Activated effector memory CD4-positive, alpha-beta T cell treated with Interleukin-2 at 50 U/mL for 16 hours (primary cell): ENCODE measurements around the gene SEC14L3.

Source experiments
- DNase-seq: peaks from one replicate; pipeline ENCODE4 v3.0.0-alpha.2; 2020

SEC14L3 gene

DNA sequence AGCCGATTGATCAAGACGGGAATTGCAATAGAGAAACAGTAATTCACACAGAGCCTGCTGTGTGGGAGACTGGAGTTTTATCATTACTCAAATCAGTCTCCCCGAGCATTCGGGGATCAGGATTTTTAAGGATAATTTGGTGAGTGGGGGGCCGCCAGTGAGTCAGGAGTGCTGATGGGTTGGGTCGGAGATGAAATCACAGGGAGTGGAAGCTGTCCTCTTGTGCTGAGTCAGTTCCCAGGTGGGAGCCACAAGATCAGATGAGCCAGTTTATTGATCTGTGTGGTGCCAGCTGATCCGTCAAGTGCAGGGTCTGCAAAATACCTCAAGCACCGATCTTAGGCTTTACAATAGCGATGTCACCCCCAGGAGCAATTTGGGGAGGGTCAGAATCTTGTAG, 30.7 kb downstream of the SEC14L3 start:
- DNase-seq: no peak

DNA sequence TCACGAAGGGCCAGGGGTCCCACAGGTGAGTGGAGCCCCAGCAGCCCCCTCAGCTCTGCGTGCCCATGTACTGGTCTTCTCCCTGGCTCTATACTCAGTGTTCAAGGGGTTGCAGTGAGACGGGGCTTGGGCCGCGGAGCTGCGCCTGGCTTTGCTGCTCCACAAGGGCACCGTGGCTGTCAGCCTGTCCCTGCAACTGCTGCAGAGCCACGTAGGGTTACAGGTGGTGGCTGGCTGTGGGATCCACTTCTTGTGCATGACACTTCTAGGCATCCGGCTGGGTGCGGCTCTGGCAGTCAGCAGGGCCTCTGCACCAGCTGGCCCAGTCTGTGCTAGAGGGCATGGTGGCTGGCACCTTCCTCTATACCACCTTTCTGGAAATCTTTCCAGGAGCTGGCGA, 32.0 kb downstream of the SEC14L3 start:
- no peak for DNase-seq

DNA sequence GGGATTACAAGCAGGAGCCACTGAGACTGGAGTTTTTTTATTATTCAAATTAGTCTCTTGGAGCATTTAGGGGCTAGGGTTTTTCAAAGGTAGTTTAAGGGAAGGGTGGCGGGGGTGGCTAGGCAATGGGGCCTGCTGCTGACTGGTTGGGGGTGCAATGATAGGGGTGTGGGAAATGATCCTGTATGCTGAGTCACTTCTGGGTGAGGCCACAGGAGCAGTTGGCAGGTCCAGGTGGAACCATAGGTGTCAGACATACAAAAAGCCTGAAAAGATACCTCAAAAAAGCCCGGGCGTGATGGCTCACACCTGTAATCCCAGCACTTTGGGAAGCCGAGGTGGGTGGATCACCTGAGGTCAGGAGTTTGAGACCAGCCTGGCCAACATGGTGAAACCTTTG, 32.6 kb downstream of the SEC14L3 start:
- no peak for DNase-seq

DNA sequence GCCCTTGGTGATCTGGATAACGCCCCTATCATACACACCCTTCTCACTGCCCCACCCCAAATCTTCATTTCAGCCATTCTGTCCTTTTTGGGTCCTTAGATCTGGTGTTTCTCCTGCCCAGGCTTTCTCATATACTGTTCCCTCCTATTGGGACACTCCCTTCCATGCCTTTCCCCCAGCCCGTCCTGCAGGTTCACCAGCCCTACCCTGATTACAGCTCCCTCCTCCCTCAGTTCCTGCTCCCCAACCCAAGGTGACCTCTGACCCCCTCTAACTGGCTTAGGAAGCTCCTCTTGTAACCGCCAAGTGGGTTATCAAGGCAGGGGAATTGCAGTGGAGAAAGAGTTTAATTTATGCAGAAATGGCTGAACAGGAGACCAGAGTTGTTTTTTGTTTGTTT, 33.3 kb downstream of the SEC14L3 start:
- DNase-seq: no peak

DNA sequence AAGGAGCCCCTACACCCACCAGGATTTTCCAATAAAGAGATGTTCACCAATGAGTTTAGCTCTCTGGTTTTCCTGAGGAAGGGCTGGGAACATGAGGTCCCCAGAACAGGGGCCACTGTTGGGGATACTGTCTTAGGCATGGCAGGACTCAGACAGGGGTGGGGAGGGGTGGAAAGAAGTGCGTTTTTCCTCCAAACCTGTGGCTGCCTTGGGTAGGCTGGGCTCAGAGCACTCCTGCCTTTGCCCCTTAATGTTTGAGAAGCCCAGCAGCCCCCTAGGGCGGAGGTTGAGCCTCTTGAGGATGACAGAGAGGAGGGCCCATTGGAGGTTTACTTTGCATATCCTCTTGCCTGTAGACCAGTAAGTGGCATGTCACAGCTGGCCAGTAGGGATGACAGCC, 35.6 kb downstream of the SEC14L3 start:
- no peak for DNase-seq

DNA sequence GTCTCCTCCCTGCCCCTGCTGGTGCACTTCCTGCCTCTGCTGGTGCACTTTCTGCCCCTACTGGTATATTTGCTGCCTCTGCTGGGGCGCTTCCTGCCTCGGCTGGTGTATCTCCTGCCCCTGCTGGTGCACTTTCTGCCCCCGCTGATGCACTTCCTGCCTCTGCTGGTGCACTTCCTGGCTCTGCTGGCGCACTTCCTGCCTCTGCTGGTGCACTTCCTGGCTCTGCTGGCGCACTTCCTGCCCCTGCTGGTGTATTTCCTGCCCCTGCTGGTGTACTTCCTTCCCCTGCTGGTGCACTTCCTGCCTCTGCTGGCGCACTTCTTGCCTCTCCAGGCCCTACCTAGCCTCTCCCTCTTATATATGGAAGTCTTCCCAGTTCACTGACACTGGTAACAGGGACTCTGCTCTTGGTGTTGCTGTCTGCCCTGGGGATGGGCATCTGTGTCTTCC, 36.1 kb downstream of the SEC14L3 start:
- peak; percentile 75 for DNase-seq

DNA sequence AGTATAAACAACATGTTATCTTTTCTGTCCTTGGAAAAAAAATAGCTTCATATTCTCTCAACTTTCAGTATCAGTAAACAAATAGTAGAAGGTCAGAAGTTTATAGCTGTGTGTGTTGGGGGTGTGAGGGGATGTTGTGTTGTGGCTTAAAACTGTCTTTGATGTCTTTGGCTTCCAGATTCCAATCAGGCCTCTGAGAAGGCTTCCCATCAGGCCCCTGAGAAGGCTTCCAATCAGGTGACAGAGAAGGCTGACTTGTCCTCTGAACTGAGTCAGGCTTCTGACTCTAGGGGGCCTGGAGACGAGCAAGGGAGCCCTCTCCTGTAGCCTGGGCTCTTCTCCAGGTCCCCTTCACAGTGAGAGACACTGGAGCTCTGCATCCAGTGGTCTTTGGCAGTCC, 37.0 kb downstream of the SEC14L3 start:
- DNase-seq: no peak

DNA sequence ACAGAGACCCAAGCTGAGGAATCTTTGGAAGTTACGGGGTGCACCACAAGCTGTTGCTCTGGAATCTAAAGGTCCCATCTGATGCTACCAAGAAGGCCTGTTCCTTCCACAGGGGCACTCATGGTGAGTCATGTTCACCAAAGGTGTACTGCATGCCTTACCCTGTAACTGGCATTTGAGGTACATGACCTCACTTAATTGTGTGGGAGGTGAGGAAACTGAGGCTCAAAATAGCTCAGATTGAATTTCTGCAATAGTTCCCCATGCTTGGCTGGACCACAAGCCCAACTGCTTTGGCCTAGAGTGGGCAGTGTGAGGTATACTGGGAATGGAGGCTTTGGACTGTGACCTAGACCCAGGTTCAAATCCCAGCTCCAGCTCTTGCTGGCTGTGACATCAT, 38.0 kb downstream of the SEC14L3 start:
- no peak for DNase-seq

DNA sequence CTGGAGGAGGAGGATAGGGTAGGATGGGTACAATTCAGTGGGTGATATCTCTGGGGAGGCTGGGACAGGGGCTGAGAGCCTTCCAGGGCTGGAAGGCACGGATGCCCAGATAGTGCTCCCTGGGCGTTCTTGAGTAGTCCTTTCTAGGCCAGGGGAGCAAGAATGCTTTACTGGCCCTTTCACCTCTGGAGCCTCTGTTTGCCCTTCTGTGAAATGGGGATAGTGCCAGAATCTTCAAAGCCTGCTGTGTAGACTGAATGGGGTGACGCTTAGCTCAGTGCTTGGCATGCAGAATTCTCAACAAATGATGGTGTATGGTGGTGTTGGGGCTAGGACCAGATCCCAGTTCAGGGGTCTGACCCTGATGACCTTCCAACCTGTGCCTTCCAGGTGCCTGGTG, 38.6 kb downstream of the SEC14L3 start:
- no peak for DNase-seq

DNA sequence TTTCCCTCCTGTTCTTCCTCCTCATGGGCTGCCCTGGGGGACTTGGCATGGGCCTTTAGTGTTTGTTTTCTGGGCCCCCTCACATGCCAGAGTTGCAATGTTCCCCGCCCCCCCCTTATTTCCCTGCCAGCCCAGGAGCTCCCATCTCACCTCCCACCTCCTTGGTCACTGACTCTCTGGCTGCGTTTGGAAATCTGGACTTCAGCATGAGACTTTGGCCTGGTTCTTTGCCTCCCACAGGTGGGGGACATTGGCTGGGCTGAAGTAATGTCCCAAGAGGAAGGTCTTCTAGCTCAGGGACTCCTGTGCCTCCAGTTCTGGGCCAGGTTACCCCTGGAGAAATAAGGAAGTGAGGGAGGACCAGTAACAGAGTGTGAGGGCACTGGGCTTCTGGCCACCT, 39.3 kb downstream of the SEC14L3 start:
- DNase-seq: no peak

DNA sequence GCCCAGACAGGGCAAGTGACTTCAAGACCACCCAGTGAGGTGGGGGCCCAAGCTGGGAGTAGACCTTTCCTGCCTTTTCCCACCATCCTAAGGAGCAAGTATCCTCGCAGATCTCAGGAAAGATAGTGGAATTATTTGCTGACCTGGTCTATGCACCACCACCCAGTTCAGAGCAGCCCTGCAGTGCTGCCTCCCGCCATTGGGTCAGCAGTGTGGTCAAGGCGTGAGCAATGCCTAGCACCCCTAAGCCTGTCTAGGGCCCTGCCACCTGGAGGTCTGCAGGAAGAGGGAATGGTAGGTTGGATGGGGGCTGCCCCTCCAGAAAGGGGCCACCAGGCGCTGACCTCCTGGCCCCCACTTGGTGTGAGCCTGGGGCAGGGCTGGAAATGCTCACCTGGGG, 39.7 kb downstream of the SEC14L3 start:
- no peak for DNase-seq

DNA sequence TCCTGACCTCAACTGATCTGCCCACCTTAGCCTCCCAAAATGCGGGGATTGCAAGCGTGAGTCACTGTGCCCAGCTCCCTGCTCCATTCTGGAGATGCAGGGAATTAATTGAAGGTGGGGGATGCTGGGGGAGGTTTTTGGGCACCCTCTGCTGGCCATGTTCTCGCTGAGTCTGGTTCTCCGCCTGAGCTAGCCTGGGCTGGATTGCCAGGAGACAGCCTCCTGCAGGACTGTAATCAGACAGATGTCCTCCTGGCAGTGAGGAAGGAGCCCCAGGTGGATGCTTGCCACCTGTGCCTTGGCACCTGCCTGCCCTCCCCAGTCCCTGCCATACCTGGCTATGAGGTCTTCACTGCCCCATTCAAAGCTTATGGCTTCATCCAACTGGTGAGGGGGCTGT, 40.9 kb downstream of the SEC14L3 start:
- DNase-seq: no peak

DNA sequence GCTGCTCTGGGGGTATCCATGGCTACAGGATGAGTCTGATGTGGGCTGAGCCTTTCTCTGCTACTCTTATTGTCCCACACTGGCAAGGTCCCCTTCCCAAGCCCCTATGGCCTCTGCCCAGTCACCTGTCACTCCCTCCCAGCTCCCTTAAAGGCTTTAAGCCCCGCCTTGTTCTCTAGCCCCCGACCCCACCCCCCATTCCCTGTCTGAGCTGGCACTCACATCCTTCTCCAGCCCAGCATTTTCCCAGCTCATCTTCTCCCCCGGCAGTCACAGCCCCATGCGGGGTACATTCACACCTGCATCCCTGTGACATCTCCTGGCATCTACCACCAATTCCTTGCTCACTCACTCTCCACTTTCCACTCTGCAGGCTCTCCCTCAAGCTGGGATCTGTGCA, 41.9 kb downstream of the SEC14L3 start:
- DNase-seq: no peak

DNA sequence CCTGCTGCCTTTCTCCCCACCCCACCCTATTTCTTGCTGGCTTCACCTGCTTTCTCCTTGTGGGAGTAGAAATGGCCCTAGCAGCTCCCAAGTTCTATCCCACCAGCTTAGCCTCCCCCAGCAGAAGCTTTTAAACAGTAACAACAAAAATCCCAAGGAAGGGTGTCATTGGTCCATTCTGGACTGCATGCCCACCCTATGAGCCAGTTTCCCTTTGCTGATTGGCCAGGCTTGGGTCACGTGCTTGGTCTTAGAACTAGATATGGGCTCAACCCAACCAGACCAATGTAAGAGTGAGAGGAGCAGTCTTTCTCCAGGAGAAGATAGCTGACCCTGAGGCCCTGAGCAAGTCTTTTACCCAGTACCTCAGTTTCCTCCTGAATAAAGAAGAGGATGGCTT, 43.9 kb downstream of the SEC14L3 start:
- DNase-seq: no peak

DNA sequence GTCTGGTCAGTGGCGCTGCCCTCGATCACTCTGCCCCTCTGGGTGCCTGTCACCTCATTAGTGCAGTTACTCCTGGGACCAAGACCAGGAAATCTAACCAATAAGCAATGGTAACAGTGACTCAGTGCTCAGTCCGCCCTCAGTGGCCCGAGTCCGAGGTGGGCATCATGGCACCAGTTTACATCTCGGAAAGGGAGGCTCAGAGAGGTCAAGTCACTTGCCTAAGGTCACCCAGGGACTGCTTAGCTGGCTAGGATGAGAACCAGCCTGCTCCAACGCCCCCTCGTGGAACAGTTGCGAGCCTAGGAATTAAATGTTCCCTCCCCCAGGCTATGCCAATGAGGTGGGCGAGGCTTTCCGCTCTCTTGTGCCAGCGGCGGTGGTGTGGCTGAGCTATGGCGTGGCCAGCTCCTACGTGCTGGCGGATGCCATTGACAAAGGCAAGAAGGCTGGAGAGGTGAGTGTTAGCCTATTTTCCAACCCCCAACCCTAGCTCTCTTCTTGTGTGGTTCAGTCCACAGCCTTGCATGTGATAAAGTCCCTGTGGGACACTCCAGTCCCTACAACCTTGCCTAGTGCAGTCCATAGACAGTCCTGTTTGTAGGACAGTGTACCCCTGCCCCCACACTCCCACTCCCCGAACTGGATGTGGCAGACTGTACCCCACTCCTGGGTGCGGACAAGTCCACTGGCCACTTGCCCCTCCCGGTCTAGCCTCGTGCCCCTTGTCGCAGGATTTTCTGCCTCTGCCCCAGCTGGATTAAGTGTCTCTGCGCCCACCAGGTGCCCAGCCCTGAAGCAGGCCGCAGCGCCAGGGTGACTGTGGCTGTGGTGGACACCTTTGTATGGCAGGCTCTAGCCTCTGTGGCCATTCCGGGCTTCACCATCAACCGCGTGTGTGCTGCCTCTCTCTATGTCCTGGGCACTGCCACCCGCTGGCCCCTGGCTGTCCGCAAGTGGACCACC, 45.1 kb downstream of the SEC14L3 start:
- DNase-seq: peak; percentile 78

DNA sequence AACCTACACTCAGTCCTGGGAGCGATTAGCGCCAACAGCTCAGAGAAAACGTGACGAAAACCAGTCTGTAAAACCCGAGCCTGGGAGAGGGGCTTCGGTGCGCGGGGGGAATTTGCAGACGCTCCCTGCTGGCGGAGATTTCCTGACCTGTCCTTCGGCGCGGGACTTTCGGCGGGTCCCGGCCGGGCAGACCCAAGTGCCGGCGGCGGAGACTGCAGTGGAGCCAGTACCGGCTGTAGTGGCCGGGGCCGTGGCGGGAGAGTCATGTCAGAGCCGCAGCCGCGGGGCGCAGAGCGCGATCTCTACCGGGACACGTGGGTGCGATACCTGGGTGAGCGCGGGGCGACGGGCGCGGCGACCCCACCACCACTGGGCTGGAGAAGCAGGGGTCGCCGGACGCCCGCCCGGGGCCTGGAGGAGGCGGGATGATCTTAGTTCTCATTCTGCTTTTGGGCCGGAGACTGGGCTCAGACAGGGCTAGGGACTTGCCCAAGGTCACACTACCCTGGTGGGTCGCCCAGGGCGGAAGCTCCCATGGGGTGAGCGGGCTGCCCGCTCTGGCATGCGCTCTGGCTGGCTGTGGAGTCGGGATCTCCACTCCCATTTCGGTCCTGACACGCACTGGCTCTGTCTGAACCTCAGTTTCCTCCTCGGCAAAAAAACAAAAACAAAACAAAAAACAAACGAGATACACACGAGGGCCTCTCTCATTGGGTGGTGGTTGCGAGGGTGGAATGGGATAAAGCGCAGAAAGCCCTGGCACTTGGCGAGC, 46.0 kb downstream of the SEC14L3 start, which contains the start of gene MTFP1:
Gene MTFP1 (plus strand): TSS at position 153 of the 772 bp plus-strand sequence. CDS start 112 bp downstream, at position 265.
- peak; percentile 28 for DNase-seq

DNA sequence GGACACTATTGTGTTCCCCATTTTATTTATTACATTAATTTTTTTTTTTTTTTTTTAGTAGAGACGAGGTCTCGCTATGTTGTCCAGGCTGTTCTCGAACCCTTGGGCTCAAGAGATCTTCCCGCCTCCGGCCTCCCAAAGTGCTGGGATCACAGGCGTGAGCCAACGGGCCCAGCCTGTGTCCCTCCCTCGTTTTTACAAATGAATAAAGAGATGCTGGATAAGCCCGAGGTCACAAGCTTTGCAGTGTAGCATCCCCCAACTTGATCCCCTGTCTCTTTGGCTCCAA, 46.5 kb downstream of the SEC14L3 start:
- DNase-seq: no peak

DNA sequence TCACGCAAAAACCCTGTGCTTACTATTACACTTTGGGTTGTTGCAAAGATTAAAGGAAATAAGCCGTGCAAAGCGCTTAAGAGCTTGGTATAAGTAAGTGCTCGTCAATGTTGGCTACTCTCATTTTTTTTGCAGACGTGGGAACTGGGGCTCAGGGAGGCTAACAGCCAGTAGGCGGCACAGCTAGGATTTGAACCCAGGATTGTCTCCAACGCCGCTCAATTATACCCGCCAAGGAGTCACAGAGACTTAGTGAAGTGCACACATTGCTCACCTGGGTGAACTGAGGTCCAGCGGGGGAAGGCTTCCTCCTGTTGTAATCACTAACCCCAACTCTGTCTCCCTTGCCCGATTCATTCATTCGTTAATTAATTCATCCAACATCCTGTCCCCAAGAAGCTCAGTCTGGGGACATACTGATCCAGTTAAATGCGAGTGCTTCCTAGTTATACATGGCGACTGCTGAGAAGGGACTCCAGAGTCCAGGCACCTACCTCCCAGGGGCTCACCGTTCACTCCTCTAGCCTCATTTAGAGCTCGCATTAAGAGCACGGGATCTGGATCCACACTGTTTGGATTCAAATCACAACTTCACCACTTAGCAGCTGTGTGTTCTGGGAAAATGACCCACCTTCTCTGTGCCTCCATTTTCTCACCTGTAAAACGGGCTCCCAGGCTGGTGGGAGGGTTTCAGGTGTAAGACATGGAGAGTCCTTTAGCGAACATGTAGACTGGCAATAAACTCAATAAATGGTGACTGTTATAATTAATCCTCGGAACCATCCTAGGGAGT, 47.1 kb downstream of the SEC14L3 start:
- DNase-seq: no peak

DNA sequence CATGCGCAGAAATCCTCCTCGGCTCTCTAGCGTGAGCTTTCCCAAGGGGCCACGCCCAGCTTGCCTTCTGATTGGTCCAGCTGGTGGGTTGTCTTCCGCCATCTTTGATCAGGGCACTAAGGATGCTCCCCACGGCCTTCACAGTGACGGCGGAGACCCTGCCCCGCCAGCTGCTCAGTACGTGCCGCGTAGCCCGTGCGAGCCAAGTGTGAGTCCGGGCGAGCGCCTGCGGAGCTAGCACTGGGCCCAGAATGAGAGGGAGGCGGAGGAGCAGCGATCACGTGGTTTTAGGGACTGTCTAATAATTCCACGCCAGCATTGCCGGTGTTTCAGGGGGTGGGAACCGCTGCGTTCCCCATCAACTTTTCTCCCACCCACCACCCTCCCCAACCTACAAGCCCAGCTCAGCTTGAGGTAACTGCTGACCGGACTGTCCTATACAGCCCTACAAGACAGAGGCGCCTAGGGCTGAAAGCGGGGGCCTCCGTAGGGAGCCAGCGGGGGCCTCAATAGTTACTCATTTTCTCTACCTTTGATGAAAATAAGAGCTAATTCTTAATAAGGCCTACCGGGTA, 47.8 kb downstream of the SEC14L3 start:
- peak; percentile 97 for DNase-seq

DNA sequence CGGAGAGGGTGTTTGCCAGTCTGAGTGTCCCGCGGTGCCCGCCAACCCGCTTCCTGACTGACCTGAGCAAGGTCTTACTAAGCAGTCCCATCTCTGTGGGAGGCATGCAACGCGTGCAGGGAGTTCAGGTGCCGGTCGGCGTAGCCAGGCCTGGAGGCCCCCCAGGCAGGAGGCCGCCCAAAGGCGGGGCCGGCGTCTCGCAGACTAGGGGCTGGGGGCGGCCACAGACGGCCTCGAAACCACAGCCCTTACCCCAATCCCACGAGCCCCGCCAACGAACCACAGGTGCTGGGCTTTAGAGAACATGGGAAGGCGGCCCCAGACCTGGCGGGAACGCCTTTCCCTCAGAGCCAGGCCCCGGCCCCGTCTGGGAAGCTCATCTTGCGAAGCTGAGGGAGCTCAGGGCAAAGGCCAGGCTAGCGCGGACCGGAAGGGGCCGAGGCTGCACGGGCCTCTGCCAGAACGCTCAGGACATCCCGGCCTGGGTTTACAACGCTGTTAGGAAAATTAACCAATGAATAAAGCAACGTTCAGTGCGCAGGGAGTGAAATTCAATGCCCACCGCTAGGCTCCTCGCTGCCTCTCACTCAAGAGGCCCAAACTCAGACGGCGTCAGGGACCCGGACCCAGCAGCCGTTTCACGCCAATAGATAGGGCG, 48.4 kb downstream of the SEC14L3 start:
- no peak for DNase-seq

DNA sequence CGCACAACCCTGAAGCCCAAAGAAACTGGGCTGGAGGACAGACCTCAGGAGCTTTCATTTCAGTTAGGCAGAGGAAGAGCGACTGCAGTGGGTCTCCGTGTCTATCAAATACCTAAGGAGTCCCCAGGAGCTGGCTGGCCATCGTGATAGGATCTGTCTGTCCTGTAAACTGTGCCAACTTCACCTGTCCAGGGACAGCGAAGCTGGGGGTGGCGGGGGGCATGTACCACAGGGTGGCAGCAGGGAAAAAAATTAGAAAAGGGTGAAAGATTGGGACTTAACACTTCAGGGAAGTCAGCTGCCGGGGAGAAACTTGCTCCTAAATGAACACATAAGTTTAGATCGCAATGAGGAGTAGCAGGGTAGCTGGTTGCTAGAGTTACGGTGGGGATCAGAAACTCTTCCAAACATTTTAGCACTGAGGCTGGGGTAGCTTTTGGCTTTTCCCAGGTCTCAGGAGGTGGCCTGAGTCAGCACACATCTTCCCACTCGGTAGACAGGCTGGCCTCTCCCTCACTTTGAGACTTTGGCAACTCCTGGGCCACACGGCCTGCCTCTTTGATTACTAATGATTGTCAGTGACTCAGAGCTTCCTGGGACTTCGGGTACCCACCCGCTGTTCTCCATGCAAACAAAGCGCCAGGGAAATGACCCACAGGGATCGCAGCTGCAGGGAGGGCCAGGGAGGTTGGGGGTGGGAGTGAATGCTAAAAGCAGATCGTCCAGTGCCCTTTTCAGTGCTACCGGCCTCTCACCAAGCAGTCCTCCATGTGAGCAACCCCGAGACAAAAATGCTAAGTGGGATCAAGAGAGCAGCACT, 49.1 kb downstream of the SEC14L3 start:
- DNase-seq: no peak
